Measurements from ENCODE around the gene GRID2IP.
A peak's percentile ranks its signal among the peaks of the same experiment; 100 is the strongest.

The GRID2IP gene

DNA sequence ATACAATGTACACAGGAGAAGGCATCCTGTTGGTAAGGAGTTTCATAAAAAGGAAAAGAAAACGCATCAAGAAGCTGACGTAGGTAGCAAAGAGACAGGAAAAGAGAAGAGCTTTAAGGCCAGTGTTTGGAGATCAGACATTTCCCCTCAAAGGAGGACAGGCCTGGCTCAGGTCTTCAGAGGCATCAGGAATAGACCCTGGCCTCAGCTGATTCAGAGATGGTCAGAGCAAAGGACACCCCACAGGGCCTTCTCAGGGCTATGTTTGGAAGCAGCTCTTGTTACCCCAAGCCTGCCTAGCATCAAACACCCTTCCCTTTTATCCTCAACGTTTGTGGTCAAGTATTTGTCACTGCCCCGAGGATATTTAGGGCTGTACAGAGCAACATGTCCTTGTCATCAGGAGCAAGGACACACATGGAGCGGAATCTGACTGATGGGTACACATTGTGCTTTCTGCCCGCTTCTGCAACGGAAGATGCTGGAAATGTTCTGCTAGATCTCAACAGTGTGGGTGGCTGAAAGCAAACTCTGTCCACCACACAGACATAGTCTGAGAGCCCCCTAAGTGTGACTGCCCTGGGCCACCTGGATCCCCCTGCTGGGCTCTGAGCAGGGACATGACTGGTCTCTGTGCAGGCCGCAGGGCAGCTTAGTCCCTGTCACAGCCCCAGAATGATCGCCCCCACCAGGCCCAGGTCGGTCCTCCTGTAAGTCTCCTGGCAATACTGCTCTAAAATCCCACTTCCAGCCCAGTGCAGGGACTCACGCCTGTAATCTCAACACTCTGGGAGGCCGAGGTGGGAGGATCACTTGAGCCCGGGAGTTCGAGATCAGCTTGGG lies 25.0 kb upstream of the GRID2IP start:
- H3K9me3 ChIP-seq (ENCODE audit: control extremely low read depth in 1 of 5, control insufficient read depth in 4 of 5, insufficient read depth in 2 of 5, low read depth in 1 of 5, low read length in 4 of 5) = no peaks in the 10 kb centered on the region
- ChIA-PET CTCF (interaction anchor here (0.6 to 10.5 kb wide), 8 partner anchors 11 to 605 kb away, joined by 3 to 93 read pairs (median 4); partner anchors contain the start of gene INTS15), POLR2A (no interaction called here)
- H3K4me3 ChIP-seq (ENCODE audit: control insufficient read depth in 1 of 7, extremely low read depth in 1 of 7, insufficient read depth in 4 of 7, low read depth in 2 of 7, low read length in 6 of 7) = peak overlapping the region in 6 of 7 experiments; percentile 17 to 74 (median 61)
- H3K27me3 ChIP-seq (replicated peaks in 2 of 5; ENCODE audit: control insufficient read depth in 4 of 5, insufficient read depth in 5 of 5, low read length in 4 of 5) = no peaks in the 10 kb centered on the region
- 85% methylated on average over 10 of the region's 14 CpGs for WGBS (ENCODE audit: insufficient coverage)
- peak overlapping the region; percentile 46 to 68 for H3K27ac ChIP-seq (ENCODE audit: insufficient read depth in 1 of 2, low read depth in 1 of 2, low read length in 2 of 2, poor library complexity in 1 of 2, severe bottlenecking in 2 of 2)
- peaks cover 0 to 16% (median 6%) of the 10 kb centered on the region in 4 experiments for H3K36me3 ChIP-seq (ENCODE audit: control insufficient read depth in 4 of 4, insufficient read depth in 4 of 4, low read length in 3 of 4)
- no peak for DNase-seq
- H3K4me1 ChIP-seq (ENCODE audit: control extremely low read depth in 1 of 4, control insufficient read depth in 4 of 4, insufficient read depth in 4 of 4, low read length in 3 of 4) = peaks cover 0 to 15% (median 13%) of the 10 kb centered on the region in 4 experiments

DNA sequence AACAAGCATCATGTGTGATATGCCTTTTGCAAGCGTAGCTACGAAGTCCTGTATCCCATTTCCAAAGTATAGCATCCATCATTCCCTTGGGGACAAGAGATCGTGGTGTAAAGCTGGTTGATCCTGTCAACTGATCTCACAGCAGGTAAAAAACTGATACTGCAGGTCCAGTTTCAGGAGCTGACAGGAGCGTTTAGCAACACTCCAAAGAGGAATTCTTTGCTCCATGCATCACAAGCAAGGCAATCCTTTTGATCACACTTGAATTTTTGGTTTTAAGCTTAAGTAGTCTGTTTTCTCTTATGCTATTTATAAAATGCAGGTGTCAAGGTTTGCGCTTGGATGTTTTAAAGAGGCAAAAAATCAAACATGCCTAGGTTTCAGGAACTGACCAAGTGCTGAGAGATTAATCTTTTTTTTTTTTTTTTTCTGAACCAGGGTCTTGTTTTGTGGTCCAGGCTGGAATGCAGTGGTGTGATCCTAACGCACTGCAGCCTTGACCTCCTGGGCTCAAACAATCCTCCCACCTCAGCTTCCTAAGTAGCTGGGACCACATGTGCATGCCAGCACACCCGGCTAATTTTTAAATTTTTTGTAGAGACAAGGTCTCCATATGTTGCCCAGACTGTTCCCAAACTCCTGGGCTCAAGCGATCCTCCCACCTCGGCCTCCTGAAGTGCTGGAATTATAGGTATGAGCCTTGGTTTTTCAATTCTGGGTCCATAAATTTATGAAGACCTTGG lies 24.2 kb upstream of the GRID2IP start:
- Histone ChIP-seq H3K4me1 (ENCODE audit: control extremely low read depth in 1 of 4, control insufficient read depth in 4 of 4, insufficient read depth in 4 of 4, low read length in 3 of 4) (peaks cover 0 to 15% (median 13%) of the 10 kb centered on the region in 4 experiments), H3K36me3 (ENCODE audit: control insufficient read depth in 4 of 4, insufficient read depth in 4 of 4, low read length in 3 of 4) (peaks cover 0 to 8% (median 1%) of the 10 kb centered on the region in 4 experiments), H3K4me3 (ENCODE audit: control insufficient read depth in 1 of 7, extremely low read depth in 1 of 7, insufficient read depth in 4 of 7, low read depth in 2 of 7, low read length in 6 of 7) (no peak overlapping the region), H3K9me3 (ENCODE audit: control extremely low read depth in 1 of 5, control insufficient read depth in 4 of 5, insufficient read depth in 2 of 5, low read depth in 1 of 5, low read length in 4 of 5) (no peaks in the 10 kb centered on the region), H3K27me3 (replicated peaks in 2 of 5; ENCODE audit: control insufficient read depth in 4 of 5, insufficient read depth in 5 of 5, low read length in 4 of 5) (no peaks in the 10 kb centered on the region), H3K27ac (ENCODE audit: insufficient read depth in 1 of 2, low read depth in 1 of 2, low read length in 2 of 2, poor library complexity in 1 of 2, severe bottlenecking in 2 of 2) (no peak overlapping the region)
- CTCF ChIA-PET = interaction anchor here (0.6 to 10.5 kb wide), 12 partner anchors 9 to 606 kb away, joined by 3 to 93 read pairs (median 4); partner anchors contain the start of genes INTS15 and ZNF316
- WGBS (ENCODE audit: insufficient coverage) = 96% methylated on average over 7 of the region's 9 CpGs
- no peak for DNase-seq
- POLR2A ChIA-PET = interaction anchor here (1.0 kb wide), 1 partner anchor 13 kb away, joined by 3 read pairs; no protein-coding TSS in a partner anchor

GRCh38 chr7:6571160-6571779 lies 20.0 kb upstream of the GRID2IP start:
- Histone ChIP-seq H3K36me3 (ENCODE audit: control insufficient read depth in 4 of 4, insufficient read depth in 4 of 4, low read length in 3 of 4) (no peaks in the 10 kb centered on the region), H3K4me3 (ENCODE audit: control insufficient read depth in 1 of 7, extremely low read depth in 1 of 7, insufficient read depth in 4 of 7, low read depth in 2 of 7, low read length in 6 of 7) (no peak overlapping the region), H3K27ac (ENCODE audit: insufficient read depth in 1 of 2, low read depth in 1 of 2, low read length in 2 of 2, poor library complexity in 1 of 2, severe bottlenecking in 2 of 2) (no peak overlapping the region), H3K4me1 (ENCODE audit: control extremely low read depth in 1 of 4, control insufficient read depth in 4 of 4, insufficient read depth in 4 of 4, low read length in 3 of 4) (peaks cover 0 to 5% (median 2%) of the 10 kb centered on the region in 4 experiments), H3K9me3 (ENCODE audit: control extremely low read depth in 1 of 5, control insufficient read depth in 4 of 5, insufficient read depth in 2 of 5, low read depth in 1 of 5, low read length in 4 of 5) (no peaks in the 10 kb centered on the region), H3K27me3 (replicated peaks in 2 of 5; ENCODE audit: control insufficient read depth in 4 of 5, insufficient read depth in 5 of 5, low read length in 4 of 5) (no peaks in the 10 kb centered on the region)
- ChIA-PET POLR2A (no interaction called here), CTCF (interaction anchor here (0.6 to 10.5 kb wide), 3 partner anchors 24 to 370 kb away, joined by 3 to 93 read pairs (median 3); no protein-coding TSS in a partner anchor)
- 87% methylated on average over 5 of the region's 7 CpGs for WGBS (ENCODE audit: insufficient coverage)
- no peak for DNase-seq

GRCh38 chr7:6567886-6568285 lies 16.6 kb upstream of the GRID2IP start:
- H3K9me3 ChIP-seq (ENCODE audit: control extremely low read depth in 1 of 5, control insufficient read depth in 4 of 5, insufficient read depth in 2 of 5, low read depth in 1 of 5, low read length in 4 of 5) = no peaks in the 10 kb centered on the region
- no peaks in the 10 kb centered on the region for H3K4me1 ChIP-seq (ENCODE audit: control extremely low read depth in 1 of 4, control insufficient read depth in 4 of 4, insufficient read depth in 4 of 4, low read length in 3 of 4)
- H3K36me3 ChIP-seq (ENCODE audit: control insufficient read depth in 4 of 4, insufficient read depth in 4 of 4, low read length in 3 of 4) = no peaks in the 10 kb centered on the region
- H3K4me3 ChIP-seq (ENCODE audit: control insufficient read depth in 1 of 7, extremely low read depth in 1 of 7, insufficient read depth in 4 of 7, low read depth in 2 of 7, low read length in 6 of 7) = no peak overlapping the region
- ChIA-PET POLR2A (no interaction called here), CTCF (interaction anchor here (0.9 to 1.3 kb wide), 5 partner anchors 9 to 57 kb away, joined by 3 to 6 read pairs (median 4); no protein-coding TSS in a partner anchor)
- no peaks in the 10 kb centered on the region for H3K27me3 ChIP-seq (replicated peaks in 2 of 5; ENCODE audit: control insufficient read depth in 4 of 5, insufficient read depth in 5 of 5, low read length in 4 of 5)
- 93% methylated on average over 2 of the region's 3 CpGs for WGBS (ENCODE audit: insufficient coverage)
- H3K27ac ChIP-seq (ENCODE audit: insufficient read depth in 1 of 2, low read depth in 1 of 2, low read length in 2 of 2, poor library complexity in 1 of 2, severe bottlenecking in 2 of 2) = no peak overlapping the region
- no peak for DNase-seq

GRCh38 chr7:6565655-6566054 lies 14.4 kb upstream of the GRID2IP start:
- POLR2A ChIA-PET = interaction anchor here (0.6 kb wide), 1 partner anchor 1796 kb away, joined by 4 read pairs; no protein-coding TSS in a partner anchor
- CTCF ChIA-PET = interaction anchor here (1.0 to 1.4 kb wide), 5 partner anchors 9 to 49 kb away, joined by 3 to 7 read pairs (median 4); partner anchors contain the start of gene ZDHHC4
- Histone ChIP-seq H3K4me1 (ENCODE audit: control extremely low read depth in 1 of 4, control insufficient read depth in 4 of 4, insufficient read depth in 4 of 4, low read length in 3 of 4) (no peaks in the 10 kb centered on the region), H3K4me3 (ENCODE audit: control insufficient read depth in 1 of 7, extremely low read depth in 1 of 7, insufficient read depth in 4 of 7, low read depth in 2 of 7, low read length in 6 of 7) (no peak overlapping the region), H3K36me3 (ENCODE audit: control insufficient read depth in 4 of 4, insufficient read depth in 4 of 4, low read length in 3 of 4) (no peaks in the 10 kb centered on the region), H3K9me3 (ENCODE audit: control extremely low read depth in 1 of 5, control insufficient read depth in 4 of 5, insufficient read depth in 2 of 5, low read depth in 1 of 5, low read length in 4 of 5) (no peaks in the 10 kb centered on the region), H3K27ac (ENCODE audit: insufficient read depth in 1 of 2, low read depth in 1 of 2, low read length in 2 of 2, poor library complexity in 1 of 2, severe bottlenecking in 2 of 2) (no peak overlapping the region), H3K27me3 (replicated peaks in 2 of 5; ENCODE audit: control insufficient read depth in 4 of 5, insufficient read depth in 5 of 5, low read length in 4 of 5) (no peaks in the 10 kb centered on the region)
- DNase-seq = no peak
- WGBS (ENCODE audit: insufficient coverage) = 95% methylated on average over 3 of the region's 4 CpGs

DNA sequence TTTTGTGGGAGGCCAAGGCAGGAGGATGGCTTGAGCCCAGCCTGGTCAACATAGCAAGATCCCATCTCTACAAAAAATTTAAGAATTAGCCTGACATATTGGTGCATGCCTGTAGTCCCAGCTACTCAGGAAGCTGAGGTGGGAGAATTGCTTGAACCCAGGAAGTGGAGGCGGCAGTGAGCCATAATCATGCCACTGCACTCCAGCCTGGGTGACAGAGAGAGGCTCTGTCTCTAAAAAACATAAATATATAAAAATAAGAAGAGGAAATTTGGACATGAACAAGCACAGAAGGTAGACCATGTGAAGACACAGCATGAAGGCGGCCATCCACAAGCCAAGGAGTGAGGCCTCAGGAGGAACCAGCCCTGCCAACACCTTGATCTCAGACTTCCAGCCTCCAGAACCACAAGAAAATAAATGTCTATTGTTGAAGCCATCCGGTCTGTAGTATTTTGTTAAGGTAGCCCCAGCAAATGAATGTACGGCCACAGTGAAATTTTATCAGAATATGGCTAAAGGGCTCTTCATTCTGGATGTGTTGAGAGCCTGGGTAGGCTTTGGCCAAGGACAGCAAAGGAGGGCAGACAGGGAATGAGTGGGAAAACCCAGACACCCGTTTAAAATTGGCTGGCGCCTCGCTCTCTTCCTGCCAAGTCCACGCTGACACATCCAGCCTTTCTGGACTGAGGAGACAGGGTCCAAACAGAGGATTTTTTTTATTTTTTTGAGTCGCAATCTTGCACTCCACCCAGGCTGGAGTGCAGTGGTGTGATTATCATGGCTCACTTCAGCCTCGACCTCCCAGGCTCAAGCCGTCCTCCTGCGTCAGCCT lies 12.9 kb upstream of the GRID2IP start:
- Histone ChIP-seq H3K4me3 (ENCODE audit: control insufficient read depth in 1 of 7, extremely low read depth in 1 of 7, insufficient read depth in 4 of 7, low read depth in 2 of 7, low read length in 6 of 7) (no peak overlapping the region), H3K4me1 (ENCODE audit: control extremely low read depth in 1 of 4, control insufficient read depth in 4 of 4, insufficient read depth in 4 of 4, low read length in 3 of 4) (no peaks in the 10 kb centered on the region), H3K9me3 (ENCODE audit: control extremely low read depth in 1 of 5, control insufficient read depth in 4 of 5, insufficient read depth in 2 of 5, low read depth in 1 of 5, low read length in 4 of 5) (no peaks in the 10 kb centered on the region), H3K27ac (ENCODE audit: insufficient read depth in 1 of 2, low read depth in 1 of 2, low read length in 2 of 2, poor library complexity in 1 of 2, severe bottlenecking in 2 of 2) (no peak overlapping the region), H3K27me3 (replicated peaks in 2 of 5; ENCODE audit: control insufficient read depth in 4 of 5, insufficient read depth in 5 of 5, low read length in 4 of 5) (no peaks in the 10 kb centered on the region), H3K36me3 (ENCODE audit: control insufficient read depth in 4 of 4, insufficient read depth in 4 of 4, low read length in 3 of 4) (no peaks in the 10 kb centered on the region)
- DNase-seq = no peak
- POLR2A ChIA-PET = no interaction called here
- 89% methylated on average over 10 of the region's 12 CpGs for WGBS (ENCODE audit: insufficient coverage)
- CTCF ChIA-PET = interaction anchor here (1.3 kb wide), 1 partner anchor 47 kb away, joined by 5 read pairs; no protein-coding TSS in a partner anchor

Data from common myeloid progenitor, CD34-positive (primary cell).